GM19351 (cell line): ENCODE data around the gene STT3B.

Source experiments
- ATAC-seq: cut with Tn5 transposase; IDR thresholded peaks from one replicate; pipeline ENCODE4 v1.9.1; 2021; ENCODE audit warnings: mild to moderate bottlenecking, moderate library complexity; ENCODE audit not compliant: unreplicated experiment

The STT3B gene

GRCh38 chr3:31516757-31517156 lies 16.0 kb upstream of the STT3B start:
- ATAC-seq: no peak

- no peak for ATAC-seq
Measured at GRCh38 chr3:31521468-31521867, 11.3 kb upstream of the STT3B start.

GRCh38 chr3:31522152-31522551 lies 10.6 kb upstream of the STT3B start:
- peak; percentile 93 for ATAC-seq

- no peak for ATAC-seq
Measured at GRCh38 chr3:31523543-31523942, 9.2 kb upstream of the STT3B start.

GRCh38 chr3:31525532-31525931 lies 7.2 kb upstream of the STT3B start:
- no peak for ATAC-seq

GRCh38 chr3:31529421-31529820 lies 3.3 kb upstream of the STT3B start:
- no peak for ATAC-seq

GRCh38 chr3:31530039-31530959 lies 2.4 kb upstream of the STT3B start:
- ATAC-seq: no peak

- ATAC-seq: no peak
Measured at GRCh38 chr3:31530960-31531335, 1.8 kb upstream of the STT3B start.

- ATAC-seq: no peak
Measured at GRCh38 chr3:31531452-31531991, 1.2 kb upstream of the STT3B start.

GRCh38 chr3:31531992-31532586 lies 636 bp upstream of the STT3B start:
- peak; percentile 79 for ATAC-seq

GRCh38 chr3:31533169-31534064 lies 692 bp downstream of the STT3B start:
- peak; percentile 2 for ATAC-seq

- ATAC-seq: no peak
Measured at GRCh38 chr3:31534065-31534425, 1.3 kb downstream of the STT3B start.

GRCh38 chr3:31536497-31536896 lies 3.8 kb downstream of the STT3B start:
- no peak for ATAC-seq

GRCh38 chr3:31538801-31539200 lies 6.1 kb downstream of the STT3B start:
- ATAC-seq: no peak

GRCh38 chr3:31539275-31539674 lies 6.5 kb downstream of the STT3B start:
- no peak for ATAC-seq

- no peak for ATAC-seq
Measured at GRCh38 chr3:31541089-31541488, 8.4 kb downstream of the STT3B start.

GRCh38 chr3:31542246-31542645 lies 9.5 kb downstream of the STT3B start:
- ATAC-seq: no peak

- ATAC-seq: no peak
Measured at GRCh38 chr3:31543375-31543774, 10.7 kb downstream of the STT3B start.

- ATAC-seq: no peak
Measured at GRCh38 chr3:31544634-31545033, 11.9 kb downstream of the STT3B start.

- ATAC-seq: no peak
Measured at GRCh38 chr3:31546162-31546561, 13.4 kb downstream of the STT3B start.

GRCh38 chr3:31546725-31547124 lies 14.0 kb downstream of the STT3B start:
- no peak for ATAC-seq
